GM12874 (cell line): ENCODE measurements around the gene TULP1.

Experiments used
- TF ChIP-seq, protein P1 (sequence below): IDR thresholded peaks from 2 replicates; pipeline ENCODE4 v1.5.1; 2011; ENCODE audit warnings: low read depth, mild to moderate bottlenecking, control low read depth, low read length, moderate library complexity; ENCODE audit not compliant: insufficient read depth

Gene TULP1

GRCh38 chr6:35534407-35535170, 21.9 kb upstream of the TULP1 start:
- TF ChIP-seq, protein P1, sequence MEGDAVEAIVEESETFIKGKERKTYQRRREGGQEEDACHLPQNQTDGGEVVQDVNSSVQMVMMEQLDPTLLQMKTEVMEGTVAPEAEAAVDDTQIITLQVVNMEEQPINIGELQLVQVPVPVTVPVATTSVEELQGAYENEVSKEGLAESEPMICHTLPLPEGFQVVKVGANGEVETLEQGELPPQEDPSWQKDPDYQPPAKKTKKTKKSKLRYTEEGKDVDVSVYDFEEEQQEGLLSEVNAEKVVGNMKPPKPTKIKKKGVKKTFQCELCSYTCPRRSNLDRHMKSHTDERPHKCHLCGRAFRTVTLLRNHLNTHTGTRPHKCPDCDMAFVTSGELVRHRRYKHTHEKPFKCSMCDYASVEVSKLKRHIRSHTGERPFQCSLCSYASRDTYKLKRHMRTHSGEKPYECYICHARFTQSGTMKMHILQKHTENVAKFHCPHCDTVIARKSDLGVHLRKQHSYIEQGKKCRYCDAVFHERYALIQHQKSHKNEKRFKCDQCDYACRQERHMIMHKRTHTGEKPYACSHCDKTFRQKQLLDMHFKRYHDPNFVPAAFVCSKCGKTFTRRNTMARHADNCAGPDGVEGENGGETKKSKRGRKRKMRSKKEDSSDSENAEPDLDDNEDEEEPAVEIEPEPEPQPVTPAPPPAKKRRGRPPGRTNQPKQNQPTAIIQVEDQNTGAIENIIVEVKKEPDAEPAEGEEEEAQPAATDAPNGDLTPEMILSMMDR = no peak

DNA sequence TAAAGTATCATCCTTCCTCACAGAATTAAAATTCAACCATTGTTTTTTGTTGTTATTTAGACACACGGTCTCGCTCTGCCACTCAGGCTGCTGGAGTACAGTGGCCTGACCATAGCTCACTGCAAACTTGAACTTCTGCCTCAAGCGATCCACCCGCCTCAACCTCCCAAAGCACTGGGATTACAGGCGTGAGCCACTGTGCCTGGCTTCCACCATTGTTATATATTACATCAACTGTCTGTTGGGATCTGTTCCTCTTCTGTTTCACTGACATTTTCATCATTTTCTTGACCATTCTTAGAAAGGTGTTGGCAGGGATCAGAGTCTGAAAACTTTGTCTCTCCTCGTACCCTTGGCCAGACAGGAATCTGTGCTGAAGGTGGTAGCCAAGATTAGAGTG, 21.3 kb upstream of the TULP1 start:
- TF ChIP-seq, protein P1 = no peak

GRCh38 chr6:35532126-35532525, 19.4 kb upstream of the TULP1 start:
- TF ChIP-seq, protein P1 = no peak

DNA sequence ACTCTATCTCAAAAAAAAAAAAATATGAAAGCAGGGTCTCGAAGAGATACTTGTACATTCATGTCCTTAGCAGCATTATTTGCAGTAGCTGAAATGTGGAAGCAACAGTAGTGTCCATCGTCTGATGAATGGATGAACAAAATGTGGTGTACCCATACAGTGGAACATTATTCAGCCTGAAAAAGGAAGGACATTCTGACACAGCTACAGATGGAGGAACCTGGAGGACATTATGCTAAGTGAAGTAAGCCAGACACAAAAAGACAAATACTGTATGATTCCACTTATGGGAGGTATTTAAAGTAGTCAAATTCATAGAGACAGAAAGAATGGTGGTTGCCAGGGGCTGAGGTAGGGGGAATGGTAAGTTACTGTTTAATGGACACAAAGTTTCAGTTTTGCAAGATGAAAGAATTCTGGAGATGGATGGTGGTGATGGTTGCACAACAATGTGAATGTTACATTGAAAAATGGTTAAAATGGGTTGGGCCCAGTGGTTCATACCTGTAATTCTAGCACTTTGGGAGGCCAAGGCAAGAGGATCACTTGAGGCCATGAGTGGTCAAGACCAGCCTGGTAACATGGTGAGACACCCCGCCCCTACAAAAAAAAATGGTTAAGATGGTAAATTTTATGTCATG, 11.8 kb upstream of the TULP1 start:
- TF ChIP-seq, protein P1 = no peak

- TF ChIP-seq, protein P1 = peak; percentile 97
These were observed 10.3 kb upstream of the TULP1 start for GRCh38 chr6:35522660-35523658.

- TF ChIP-seq, protein P1 = no peak
These were observed 9.5 kb upstream of the TULP1 start for GRCh38 chr6:35522151-35522550.

DNA sequence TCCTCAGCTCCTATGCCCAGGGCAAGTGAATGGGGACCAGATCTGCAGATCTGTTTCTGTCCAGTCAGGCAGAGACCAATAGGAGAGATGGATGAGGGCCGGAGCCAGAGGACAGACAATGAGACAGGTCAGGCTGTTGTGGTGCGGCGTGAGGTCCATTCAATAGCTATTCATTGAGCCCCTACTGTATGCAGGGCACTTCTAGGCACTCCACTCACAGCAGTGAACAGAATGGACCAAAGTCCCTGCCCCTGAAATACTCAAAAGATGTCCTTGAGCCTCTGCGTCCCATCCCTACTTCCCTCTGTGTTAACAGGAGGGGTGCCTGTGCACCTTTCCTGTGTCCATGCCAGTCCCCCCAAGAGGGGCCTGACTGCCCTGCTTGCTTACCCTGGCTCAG, 8.5 kb upstream of the TULP1 start:
- TF ChIP-seq, protein P1 = no peak
